HuH-7 (cell line): ENCODE results near the gene ADGRF4.
"Not testable (repeated sequence)": the region's sequence is repeated elsewhere in the genome, so short reads cannot be mapped to it uniquely, and the experiment has no call there.

Experiments
- DNase-seq: peaks from one replicate; pipeline ENCODE4 v3.0.0; 2011; ENCODE audit warnings: low spot score

ADGRF4 gene

GRCh38 chr6:47734831-47735481, 36.6 kb downstream of the ADGRF4 start:
- DNase-seq = no peak

- no peak for DNase-seq
These were observed 37.8 kb downstream of the ADGRF4 start for GRCh38 chr6:47736083-47736700.

GRCh38 chr6:47737406-47737805, 39.0 kb downstream of the ADGRF4 start:
- DNase-seq = no peak

GRCh38 chr6:47740714-47741113, 42.3 kb downstream of the ADGRF4 start:
- no peak for DNase-seq

GRCh38 chr6:47741807-47742206, 43.4 kb downstream of the ADGRF4 start:
- no peak for DNase-seq

- no peak for DNase-seq
These were observed 45.4 kb downstream of the ADGRF4 start for GRCh38 chr6:47743744-47744143.

GRCh38 chr6:47745269-47745668, 46.9 kb downstream of the ADGRF4 start:
- DNase-seq = not testable (repeated sequence)

GRCh38 chr6:47749757-47750156, 51.4 kb downstream of the ADGRF4 start:
- DNase-seq = no peak

- DNase-seq = peak; percentile 7
These were observed 54.4 kb downstream of the ADGRF4 start for GRCh38 chr6:47752801-47753200.

- DNase-seq = no peak
These were observed 61.0 kb downstream of the ADGRF4 start for GRCh38 chr6:47759364-47759763.

- DNase-seq = no peak
These were observed 64.1 kb downstream of the ADGRF4 start for GRCh38 chr6:47762502-47762901.

GRCh38 chr6:47766445-47766844, 68.1 kb downstream of the ADGRF4 start:
- no peak for DNase-seq

GRCh38 chr6:47767102-47767501, 68.7 kb downstream of the ADGRF4 start:
- DNase-seq = no peak

GRCh38 chr6:47769982-47770381, 71.6 kb downstream of the ADGRF4 start:
- DNase-seq = no peak
